ENCODE data around the gene SLC27A4.

Gene SLC27A4

GRCh38 chr9:128358861-128359260, 18.5 kb downstream of the SLC27A4 start:
- DNase-seq (ENCODE audit: insufficient read length, low spot score) (no peak), FAIRE-seq (no peak)
- TF ChIP-seq POLR2AphosphoS5 (IDR thresholded peaks at IDR 0.05; ENCODE audit: low read depth, low read length) (no peak), POLR2A (IDR thresholded peaks at IDR 0.05; ENCODE audit: low read depth, low read length) (no peak), TAF1 (IDR thresholded peaks at IDR 0.05; ENCODE audit: low read depth, low read length) (no peak), SPI1 (IDR thresholded peaks at IDR 0.05; ENCODE audit: low read depth, low read length) (no peak), PAX5 (IDR thresholded peaks at IDR 0.05; ENCODE audit: insufficient read depth, low read length, severe bottlenecking) (no peak), POU2F2 (IDR thresholded peaks at IDR 0.05; ENCODE audit: low read depth, low read length) (no peak)

DNA sequence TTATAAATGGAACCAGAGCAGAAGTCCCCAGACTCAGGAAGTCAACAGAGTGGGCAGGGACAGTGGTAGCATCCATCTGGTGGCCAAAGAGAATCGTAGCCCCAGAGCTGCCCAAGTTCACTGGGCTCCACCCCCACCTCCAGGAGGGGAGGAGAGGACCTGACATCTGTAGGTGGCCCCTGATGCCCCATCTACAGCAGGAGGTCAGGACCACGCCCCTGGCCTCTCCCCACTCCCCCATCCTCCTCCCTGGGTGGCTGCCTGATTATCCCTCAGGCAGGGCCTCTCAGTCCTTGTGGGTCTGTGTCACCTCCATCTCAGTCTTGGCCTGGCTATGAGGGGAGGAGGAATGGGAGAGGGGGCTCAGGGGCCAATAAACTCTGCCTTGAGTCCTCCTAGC, 20.5 kb downstream of the SLC27A4 start:
- no peak for TF ChIP-seq TAF1 (IDR thresholded peaks at IDR 0.05; ENCODE audit: low read depth, low read length)
- TF ChIP-seq POU2F2 (IDR thresholded peaks at IDR 0.05; ENCODE audit: low read depth, low read length): no peak
- no peak for TF ChIP-seq POLR2A (IDR thresholded peaks at IDR 0.05; ENCODE audit: low read depth, low read length)
- no peak for TF ChIP-seq POLR2AphosphoS5 (IDR thresholded peaks at IDR 0.05; ENCODE audit: low read depth, low read length)
- TF ChIP-seq SPI1 (IDR thresholded peaks at IDR 0.05; ENCODE audit: low read depth, low read length): no peak
- no peak for TF ChIP-seq PAX5 (IDR thresholded peaks at IDR 0.05; ENCODE audit: insufficient read depth, low read length, severe bottlenecking)
- DNase-seq (ENCODE audit: insufficient read length, low spot score): no peak
- no peak for FAIRE-seq

- FAIRE-seq: no peak
- TF ChIP-seq SPI1 (IDR thresholded peaks at IDR 0.05; ENCODE audit: low read depth, low read length) (no peak), POU2F2 (IDR thresholded peaks at IDR 0.05; ENCODE audit: low read depth, low read length) (no peak), PAX5 (IDR thresholded peaks at IDR 0.05; ENCODE audit: insufficient read depth, low read length, severe bottlenecking) (no peak), POLR2AphosphoS5 (IDR thresholded peaks at IDR 0.05; ENCODE audit: low read depth, low read length) (no peak), POLR2A (IDR thresholded peaks at IDR 0.05; ENCODE audit: low read depth, low read length) (no peak), TAF1 (IDR thresholded peaks at IDR 0.05; ENCODE audit: low read depth, low read length) (no peak)
Measured at GRCh38 chr9:128361296-128361985, 21.1 kb downstream of the SLC27A4 start.

DNA sequence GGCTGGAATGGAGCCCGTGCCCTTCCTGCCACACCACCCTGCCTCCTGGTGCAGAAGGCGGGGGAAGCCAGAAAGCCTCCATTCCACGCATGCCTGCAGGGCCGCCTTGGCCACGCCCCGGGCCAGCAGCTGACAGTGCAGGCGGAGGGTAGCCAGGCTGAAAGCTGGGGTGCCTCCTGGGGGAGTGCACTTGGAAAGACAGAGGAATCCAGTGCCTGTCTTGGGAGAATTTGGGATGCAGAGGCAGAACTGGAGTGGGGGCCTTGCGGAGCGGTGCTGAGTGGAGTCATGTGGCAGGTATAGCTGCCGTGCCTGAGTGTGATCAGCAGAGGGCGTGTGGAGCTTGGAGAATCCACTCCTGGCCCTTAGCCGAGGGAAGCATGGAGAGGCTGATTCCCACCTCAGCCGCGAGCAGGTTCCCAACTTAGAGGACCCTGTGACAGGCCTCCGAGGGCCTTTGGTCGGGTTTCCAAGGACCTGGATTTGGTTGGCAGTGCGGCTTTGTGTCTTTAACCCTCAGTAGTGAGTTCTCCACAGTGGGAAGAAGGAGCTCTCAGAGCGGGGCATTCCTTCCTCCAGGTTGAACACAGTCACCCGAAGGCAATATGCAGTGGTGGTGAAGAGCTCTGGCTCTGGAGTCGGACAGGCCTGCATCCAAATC, 21.8 kb downstream of the SLC27A4 start:
- FAIRE-seq (peak; percentile 84), DNase-seq (ENCODE audit: insufficient read length, low spot score) (peak; percentile 77)
- TF ChIP-seq POLR2A (IDR thresholded peaks at IDR 0.05; ENCODE audit: low read depth, low read length) (no peak), PAX5 (IDR thresholded peaks at IDR 0.05; ENCODE audit: insufficient read depth, low read length, severe bottlenecking) (no peak), POU2F2 (IDR thresholded peaks at IDR 0.05; ENCODE audit: low read depth, low read length) (no peak), TAF1 (IDR thresholded peaks at IDR 0.05; ENCODE audit: low read depth, low read length) (no peak), POLR2AphosphoS5 (IDR thresholded peaks at IDR 0.05; ENCODE audit: low read depth, low read length) (no peak), SPI1 (IDR thresholded peaks at IDR 0.05; ENCODE audit: low read depth, low read length) (no peak)

More at GRCh38 chr9:128361296-128361985, 21.1 kb downstream of the SLC27A4 start:
- no peak for DNase-seq (ENCODE audit: insufficient read length, low spot score)

DNA sequence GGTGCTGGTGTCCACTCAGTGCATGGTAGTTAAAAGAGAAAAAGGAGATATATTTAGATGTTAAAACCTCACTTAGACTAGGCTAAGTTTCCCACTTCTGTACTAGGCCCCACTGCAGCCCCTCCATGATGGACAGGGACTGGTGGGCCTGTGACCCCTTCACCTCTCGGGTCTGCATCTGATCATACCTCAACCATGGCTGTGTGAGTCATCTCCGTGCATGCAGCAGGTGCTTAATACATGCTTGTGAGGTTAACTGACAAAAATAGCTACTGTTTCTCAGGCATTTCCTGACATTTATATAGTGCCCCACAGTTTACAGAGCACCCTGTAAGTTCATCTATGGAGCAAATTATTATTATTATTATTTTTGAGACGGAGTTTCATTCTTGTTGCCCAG, 22.4 kb downstream of the SLC27A4 start:
- FAIRE-seq: no peak

DNA sequence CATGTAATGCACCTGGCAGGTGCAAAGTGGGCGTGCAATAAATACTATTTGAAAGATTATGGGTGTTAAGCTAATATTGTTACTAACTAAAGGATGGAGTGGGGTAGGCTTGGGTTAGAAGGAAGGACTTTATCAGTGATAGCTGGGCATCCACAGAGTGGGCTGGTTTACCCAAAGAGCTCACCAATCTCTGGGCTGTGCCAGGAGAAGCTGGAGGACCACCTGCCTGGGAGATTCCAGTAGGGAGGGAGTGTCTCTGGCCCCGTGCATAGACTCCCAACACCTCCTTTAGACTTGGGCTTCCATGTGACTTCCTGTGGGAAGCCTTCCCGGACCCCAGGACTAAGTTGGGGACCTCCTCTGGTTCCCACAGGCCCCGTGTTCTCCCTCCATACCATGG, 25.2 kb downstream of the SLC27A4 start:
- TF ChIP-seq SPI1 (IDR thresholded peaks at IDR 0.05; ENCODE audit: low read depth, low read length) (no peak), PAX5 (IDR thresholded peaks at IDR 0.05; ENCODE audit: insufficient read depth, low read length, severe bottlenecking) (no peak), POLR2A (IDR thresholded peaks at IDR 0.05; ENCODE audit: low read depth, low read length) (no peak), POLR2AphosphoS5 (IDR thresholded peaks at IDR 0.05; ENCODE audit: low read depth, low read length) (no peak), POU2F2 (IDR thresholded peaks at IDR 0.05; ENCODE audit: low read depth, low read length) (no peak), TAF1 (IDR thresholded peaks at IDR 0.05; ENCODE audit: low read depth, low read length) (no peak)
- FAIRE-seq (no peak), DNase-seq (ENCODE audit: insufficient read length, low spot score) (no peak)

More for the DNA sequence above, 22.4 kb downstream of the SLC27A4 start:
- DNase-seq (ENCODE audit: insufficient read length, low spot score): no peak
- no peak for TF ChIP-seq TAF1 (IDR thresholded peaks at IDR 0.05; ENCODE audit: low read depth, low read length)
- no peak for TF ChIP-seq POU2F2 (IDR thresholded peaks at IDR 0.05; ENCODE audit: low read depth, low read length)
- TF ChIP-seq POLR2A (IDR thresholded peaks at IDR 0.05; ENCODE audit: low read depth, low read length): no peak
- no peak for TF ChIP-seq SPI1 (IDR thresholded peaks at IDR 0.05; ENCODE audit: low read depth, low read length)
- TF ChIP-seq PAX5 (IDR thresholded peaks at IDR 0.05; ENCODE audit: insufficient read depth, low read length, severe bottlenecking): no peak
- TF ChIP-seq POLR2AphosphoS5 (IDR thresholded peaks at IDR 0.05; ENCODE audit: low read depth, low read length): no peak

DNA sequence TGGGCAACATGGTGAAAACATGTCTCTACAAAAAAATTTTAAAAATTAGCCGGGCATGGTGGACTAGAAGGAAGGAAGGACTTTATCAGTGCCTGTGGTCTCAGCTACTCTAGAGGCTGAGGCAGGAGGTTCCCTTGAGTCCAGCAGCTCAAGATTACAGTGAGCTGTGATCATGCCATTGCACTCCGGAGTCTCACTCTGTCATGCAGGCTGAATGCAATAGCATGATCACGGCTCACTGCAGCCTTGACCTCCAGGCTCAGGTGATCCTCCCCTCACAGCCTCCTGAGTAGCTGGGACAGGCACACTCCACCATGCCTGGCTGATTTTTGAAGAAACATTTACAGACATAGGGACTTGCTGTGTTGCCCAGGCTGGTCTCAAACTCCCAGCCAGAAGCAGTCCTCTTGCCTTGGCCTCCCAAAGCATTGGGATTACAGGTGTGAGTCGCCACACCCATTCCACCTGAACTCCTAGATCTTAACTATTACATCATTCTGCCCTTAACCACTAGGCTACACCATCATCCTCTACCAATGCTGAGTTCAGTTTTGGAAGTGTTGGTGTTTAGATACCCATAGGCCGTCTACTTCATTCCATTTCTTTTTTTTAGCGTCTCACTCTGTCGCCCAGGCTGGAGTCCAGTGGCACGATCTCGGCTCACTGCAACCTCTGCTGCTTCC, 28.8 kb downstream of the SLC27A4 start:
- FAIRE-seq: no peak
- DNase-seq (ENCODE audit: insufficient read length, low spot score): no peak
- TF ChIP-seq PAX5 (IDR thresholded peaks at IDR 0.05; ENCODE audit: insufficient read depth, low read length, severe bottlenecking) (no peak), POU2F2 (IDR thresholded peaks at IDR 0.05; ENCODE audit: low read depth, low read length) (no peak), POLR2AphosphoS5 (IDR thresholded peaks at IDR 0.05; ENCODE audit: low read depth, low read length) (no peak), SPI1 (IDR thresholded peaks at IDR 0.05; ENCODE audit: low read depth, low read length) (no peak), POLR2A (IDR thresholded peaks at IDR 0.05; ENCODE audit: low read depth, low read length) (no peak), TAF1 (IDR thresholded peaks at IDR 0.05; ENCODE audit: low read depth, low read length) (no peak)

DNA sequence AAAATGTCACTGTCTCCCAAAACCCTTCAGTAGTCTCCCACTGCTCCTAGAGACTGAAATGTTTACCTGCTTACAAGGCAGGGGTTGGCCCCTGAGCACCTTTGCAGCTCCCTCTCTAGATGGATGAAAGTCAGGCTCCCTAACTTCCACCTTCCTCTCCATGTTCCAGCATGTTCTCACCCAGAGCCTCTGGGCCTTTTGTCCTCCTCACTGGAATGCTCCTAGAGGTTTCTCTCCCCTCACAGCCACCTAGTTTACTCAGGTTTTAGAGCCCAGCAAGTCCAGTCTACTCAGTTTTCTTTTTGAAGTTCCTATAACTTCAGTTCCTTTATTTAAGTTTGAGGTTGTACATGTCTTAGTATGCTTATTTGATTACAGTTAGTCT, 30.0 kb downstream of the SLC27A4 start:
- FAIRE-seq (no peak), DNase-seq (ENCODE audit: insufficient read length, low spot score) (no peak)
- TF ChIP-seq TAF1 (IDR thresholded peaks at IDR 0.05; ENCODE audit: low read depth, low read length) (no peak), SPI1 (IDR thresholded peaks at IDR 0.05; ENCODE audit: low read depth, low read length) (no peak), POU2F2 (IDR thresholded peaks at IDR 0.05; ENCODE audit: low read depth, low read length) (no peak), POLR2A (IDR thresholded peaks at IDR 0.05; ENCODE audit: low read depth, low read length) (no peak), PAX5 (IDR thresholded peaks at IDR 0.05; ENCODE audit: insufficient read depth, low read length, severe bottlenecking) (no peak), POLR2AphosphoS5 (IDR thresholded peaks at IDR 0.05; ENCODE audit: low read depth, low read length) (no peak)
